ENCODE data around the gene MAP3K1. TPM values are rescaled to one million over a fixed set of nuclear protein-coding genes. Genes with fewer than 3 reads are reported as not detected.
"Not testable (repeated sequence)": the region's sequence is repeated elsewhere in the genome, so short reads cannot be mapped to it uniquely, and the experiment has no call there.

MAP3K1 gene
- total and polyA plus RNA-seq, 2 donors: 18.6 to 22.2 TPM

DNA sequence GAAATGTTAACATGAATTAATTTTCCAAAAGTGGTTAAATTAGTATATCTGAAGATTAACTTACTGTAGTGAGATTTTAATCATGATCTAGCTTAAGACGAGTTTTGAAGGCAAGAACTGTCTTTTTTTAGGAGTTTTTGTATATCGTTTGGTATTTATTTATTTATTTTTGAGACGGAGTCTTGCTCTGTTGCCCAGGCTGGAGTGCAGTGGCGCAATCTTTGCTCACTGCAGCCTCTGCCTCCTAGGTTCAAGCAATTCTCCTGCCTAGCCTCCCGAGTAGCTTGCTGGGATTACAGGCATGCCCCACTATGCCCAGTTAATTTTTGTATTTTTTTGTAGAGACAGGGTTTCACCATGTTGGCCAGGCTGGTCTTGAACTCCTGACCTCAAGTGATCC lies 6.5 kb downstream of the MAP3K1 start:
- H3K4me1 ChIP-seq (ENCODE audit: control insufficient read depth in 2 of 2, insufficient read depth in 2 of 2, low read length in 2 of 2): peaks cover 2 to 16% of the 10 kb centered on the region in 2 donors
- WGBS: 97% methylated on average over 5 of the region's 5 CpGs
- DNase-seq (ENCODE audit: low read depth in 6 of 9, low spot score in 9 of 9): not testable (repeated sequence)

DNA sequence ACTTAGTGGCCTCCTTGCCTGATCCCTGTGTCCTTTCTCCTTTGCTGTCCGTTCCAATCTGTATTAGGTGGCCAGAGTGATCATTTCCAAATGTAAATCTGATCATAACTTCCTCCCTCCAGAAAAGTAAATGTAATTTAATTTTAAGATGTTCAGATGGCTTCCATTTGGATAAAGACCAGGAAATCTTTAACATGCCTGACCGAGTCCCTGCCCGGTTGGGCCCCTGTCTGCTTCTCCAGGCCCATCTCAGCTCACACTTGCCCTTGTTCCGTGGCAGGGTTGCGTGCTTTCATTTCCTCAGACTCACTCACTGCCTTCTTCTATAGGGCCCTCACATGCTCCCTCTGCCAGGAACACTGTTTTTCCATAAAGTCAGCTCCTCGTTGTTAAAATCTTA lies 7.6 kb downstream of the MAP3K1 start:
- Histone ChIP-seq H3K4me1 (ENCODE audit: control insufficient read depth in 2 of 2, insufficient read depth in 2 of 2, low read length in 2 of 2) (peaks cover 6 to 21% of the 10 kb centered on the region in 2 donors), H3K36me3 (ENCODE audit: control insufficient read depth in 2 of 2, insufficient read depth in 2 of 2, low read length in 1 of 2) (no peaks in the 10 kb centered on the region), H3K4me3 (ENCODE audit: low read length in 2 of 2) (no peak overlapping the region), H3K27me3 (ENCODE audit: control insufficient read depth in 2 of 2, insufficient read depth in 1 of 2, low read length in 1 of 2) (no peaks in the 10 kb centered on the region), H3K9me3 (ENCODE audit: control insufficient read depth in 2 of 2, insufficient read depth in 1 of 2, low read length in 1 of 2) (no peaks in the 10 kb centered on the region), H3K27ac (ENCODE audit: low read depth in 1 of 2, low read length in 1 of 2) (no peak overlapping the region)
- 91% methylated on average over 6 of the region's 6 CpGs for WGBS
- DNase-seq (ENCODE audit: low read depth in 6 of 9, low spot score in 9 of 9): no peak

More for the DNA sequence above, 6.5 kb downstream of the MAP3K1 start:
- H3K36me3 ChIP-seq (ENCODE audit: control insufficient read depth in 2 of 2, insufficient read depth in 2 of 2, low read length in 1 of 2); H3K27me3 ChIP-seq (ENCODE audit: control insufficient read depth in 2 of 2, insufficient read depth in 1 of 2, low read length in 1 of 2); H3K4me3 ChIP-seq (ENCODE audit: low read length in 2 of 2); H3K9me3 ChIP-seq (ENCODE audit: control insufficient read depth in 2 of 2, insufficient read depth in 1 of 2, low read length in 1 of 2); H3K27ac ChIP-seq (ENCODE audit: low read depth in 1 of 2, low read length in 1 of 2): not testable (repeated sequence)

DNA sequence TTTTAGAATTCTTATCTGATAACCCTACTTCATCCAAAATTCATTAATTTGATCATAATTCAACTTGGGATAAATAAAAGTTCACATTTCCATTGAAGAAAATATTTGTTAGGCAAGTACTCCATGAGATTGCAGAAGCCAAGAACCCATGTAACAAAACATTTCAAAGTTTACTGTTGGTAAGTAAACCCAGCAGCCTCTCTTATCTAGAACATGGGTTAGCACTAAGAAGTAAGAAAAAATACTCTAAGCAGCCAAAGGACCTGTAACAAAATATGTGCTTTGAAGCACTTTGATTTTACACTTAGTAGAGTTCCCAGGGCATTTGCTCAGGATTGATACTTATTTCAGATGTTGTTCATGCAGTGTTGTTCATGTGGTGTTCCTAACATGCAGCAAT lies 8.7 kb downstream of the MAP3K1 start:
- no peak for DNase-seq (ENCODE audit: low read depth in 6 of 9, low spot score in 9 of 9)
- Histone ChIP-seq H3K4me3 (ENCODE audit: low read length in 2 of 2) (no peak overlapping the region), H3K36me3 (ENCODE audit: control insufficient read depth in 2 of 2, insufficient read depth in 2 of 2, low read length in 1 of 2) (no peaks in the 10 kb centered on the region), H3K27me3 (ENCODE audit: control insufficient read depth in 2 of 2, insufficient read depth in 1 of 2, low read length in 1 of 2) (no peaks in the 10 kb centered on the region), H3K27ac (ENCODE audit: low read depth in 1 of 2, low read length in 1 of 2) (no peak overlapping the region), H3K4me1 (ENCODE audit: control insufficient read depth in 2 of 2, insufficient read depth in 2 of 2, low read length in 2 of 2) (peaks cover 6 to 22% of the 10 kb centered on the region in 2 donors), H3K9me3 (ENCODE audit: control insufficient read depth in 2 of 2, insufficient read depth in 1 of 2, low read length in 1 of 2) (no peaks in the 10 kb centered on the region)

DNA sequence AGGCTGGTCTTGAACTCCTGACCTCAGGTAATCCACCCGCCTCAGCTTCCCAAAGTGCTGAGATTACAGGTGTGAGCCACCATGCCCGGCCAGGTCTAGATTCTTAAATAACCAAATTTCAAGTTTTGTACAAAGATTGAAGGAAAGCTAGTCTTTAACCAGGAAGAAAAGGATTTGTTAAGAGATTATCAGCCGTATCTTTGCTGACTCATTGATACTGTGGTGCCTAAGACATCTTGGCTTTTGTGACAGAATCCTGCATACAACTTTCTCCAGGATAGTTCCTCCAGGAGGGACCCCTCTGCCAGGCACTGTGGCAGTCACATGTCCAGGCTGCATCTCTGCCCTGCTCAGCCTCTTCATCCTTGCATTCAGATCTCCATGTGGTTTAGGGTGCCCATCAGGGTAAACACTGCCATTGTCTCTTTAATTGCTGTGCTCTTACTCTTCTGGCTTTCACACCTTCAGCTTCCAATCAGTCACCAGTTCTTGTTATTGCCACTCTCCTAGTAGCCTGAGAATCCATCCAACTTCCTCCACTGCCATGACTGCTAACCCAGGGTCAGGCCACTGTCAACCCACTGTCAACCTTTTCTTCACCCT lies 10.0 kb downstream of the MAP3K1 start:
- Histone ChIP-seq H3K4me1 (ENCODE audit: control insufficient read depth in 2 of 2, insufficient read depth in 2 of 2, low read length in 2 of 2) (peaks cover 6 to 28% of the 10 kb centered on the region in 2 donors), H3K4me3 (ENCODE audit: low read length in 2 of 2) (no peak overlapping the region), H3K9me3 (ENCODE audit: control insufficient read depth in 2 of 2, insufficient read depth in 1 of 2, low read length in 1 of 2) (no peaks in the 10 kb centered on the region), H3K27ac (ENCODE audit: low read depth in 1 of 2, low read length in 1 of 2) (no peak overlapping the region), H3K27me3 (ENCODE audit: control insufficient read depth in 2 of 2, insufficient read depth in 1 of 2, low read length in 1 of 2) (no peaks in the 10 kb centered on the region), H3K36me3 (ENCODE audit: control insufficient read depth in 2 of 2, insufficient read depth in 2 of 2, low read length in 1 of 2) (no peaks in the 10 kb centered on the region)
- no peak for DNase-seq (ENCODE audit: low read depth in 6 of 9, low spot score in 9 of 9)
- 95% methylated on average over 3 of the region's 3 CpGs for WGBS

DNA sequence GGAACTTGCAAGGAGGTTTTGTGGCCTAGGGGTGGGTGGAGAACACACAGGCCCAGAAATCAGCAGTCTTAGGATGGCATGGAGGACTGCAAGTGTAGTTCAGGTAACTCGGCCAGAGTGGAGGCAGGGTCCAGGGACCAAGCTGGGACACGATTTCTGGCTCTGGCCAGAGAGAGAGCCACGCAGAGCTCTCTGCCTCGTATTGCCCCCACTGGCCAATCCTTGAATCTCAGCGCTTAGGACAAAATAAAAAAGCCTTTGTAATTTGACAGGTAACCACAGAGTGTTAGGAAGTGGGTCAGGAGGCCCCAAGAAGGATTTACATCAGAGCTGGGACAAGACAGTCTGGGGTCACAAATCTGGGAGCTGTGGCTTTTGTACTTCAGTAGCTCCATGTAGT lies 11.7 kb downstream of the MAP3K1 start:
- Histone ChIP-seq H3K27ac (ENCODE audit: low read depth in 1 of 2, low read length in 1 of 2) (no peak overlapping the region), H3K9me3 (ENCODE audit: control insufficient read depth in 2 of 2, insufficient read depth in 1 of 2, low read length in 1 of 2) (no peaks in the 10 kb centered on the region), H3K36me3 (ENCODE audit: control insufficient read depth in 2 of 2, insufficient read depth in 2 of 2, low read length in 1 of 2) (no peaks in the 10 kb centered on the region), H3K4me1 (ENCODE audit: control insufficient read depth in 2 of 2, insufficient read depth in 2 of 2, low read length in 2 of 2) (peaks cover 6 to 28% of the 10 kb centered on the region in 2 donors), H3K27me3 (ENCODE audit: control insufficient read depth in 2 of 2, insufficient read depth in 1 of 2, low read length in 1 of 2) (no peaks in the 10 kb centered on the region), H3K4me3 (ENCODE audit: low read length in 2 of 2) (no peak overlapping the region)
- no peak for DNase-seq (ENCODE audit: low read depth in 6 of 9, low spot score in 9 of 9)
- WGBS: 54% methylated on average over 5 of the region's 5 CpGs

DNA sequence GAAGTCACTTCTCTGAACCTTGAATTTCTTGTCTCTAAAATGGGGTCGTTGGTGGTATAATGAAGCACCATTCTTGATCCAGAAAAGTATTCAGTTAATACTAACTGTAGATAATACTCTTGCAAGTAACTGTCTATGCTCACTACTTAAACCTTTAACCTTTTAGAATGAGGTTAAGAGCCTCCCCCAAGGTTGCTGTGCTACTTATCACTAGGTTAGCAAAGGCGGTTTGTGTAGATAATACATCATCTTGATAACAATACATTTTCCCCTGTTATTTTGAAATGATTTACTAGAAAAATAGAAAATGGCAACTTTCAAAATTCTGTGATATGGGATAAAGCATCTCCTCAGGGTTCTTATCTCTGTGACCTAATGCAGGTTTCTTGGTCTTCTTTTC lies 12.6 kb downstream of the MAP3K1 start:
- no peak overlapping the region for H3K4me3 ChIP-seq (ENCODE audit: low read length in 2 of 2)
- H3K27me3 ChIP-seq (ENCODE audit: control insufficient read depth in 2 of 2, insufficient read depth in 1 of 2, low read length in 1 of 2): no peaks in the 10 kb centered on the region
- no peak overlapping the region for H3K27ac ChIP-seq (ENCODE audit: low read depth in 1 of 2, low read length in 1 of 2)
- WGBS: over 99% methylated on average over 2 of the region's 2 CpGs
- H3K36me3 ChIP-seq (ENCODE audit: control insufficient read depth in 2 of 2, insufficient read depth in 2 of 2, low read length in 1 of 2): no peaks in the 10 kb centered on the region
- DNase-seq (ENCODE audit: low read depth in 6 of 9, low spot score in 9 of 9): no peak
- peaks cover 6 to 24% of the 10 kb centered on the region in 2 donors for H3K4me1 ChIP-seq (ENCODE audit: control insufficient read depth in 2 of 2, insufficient read depth in 2 of 2, low read length in 2 of 2)
- H3K9me3 ChIP-seq (ENCODE audit: control insufficient read depth in 2 of 2, insufficient read depth in 1 of 2, low read length in 1 of 2): no peaks in the 10 kb centered on the region

DNA sequence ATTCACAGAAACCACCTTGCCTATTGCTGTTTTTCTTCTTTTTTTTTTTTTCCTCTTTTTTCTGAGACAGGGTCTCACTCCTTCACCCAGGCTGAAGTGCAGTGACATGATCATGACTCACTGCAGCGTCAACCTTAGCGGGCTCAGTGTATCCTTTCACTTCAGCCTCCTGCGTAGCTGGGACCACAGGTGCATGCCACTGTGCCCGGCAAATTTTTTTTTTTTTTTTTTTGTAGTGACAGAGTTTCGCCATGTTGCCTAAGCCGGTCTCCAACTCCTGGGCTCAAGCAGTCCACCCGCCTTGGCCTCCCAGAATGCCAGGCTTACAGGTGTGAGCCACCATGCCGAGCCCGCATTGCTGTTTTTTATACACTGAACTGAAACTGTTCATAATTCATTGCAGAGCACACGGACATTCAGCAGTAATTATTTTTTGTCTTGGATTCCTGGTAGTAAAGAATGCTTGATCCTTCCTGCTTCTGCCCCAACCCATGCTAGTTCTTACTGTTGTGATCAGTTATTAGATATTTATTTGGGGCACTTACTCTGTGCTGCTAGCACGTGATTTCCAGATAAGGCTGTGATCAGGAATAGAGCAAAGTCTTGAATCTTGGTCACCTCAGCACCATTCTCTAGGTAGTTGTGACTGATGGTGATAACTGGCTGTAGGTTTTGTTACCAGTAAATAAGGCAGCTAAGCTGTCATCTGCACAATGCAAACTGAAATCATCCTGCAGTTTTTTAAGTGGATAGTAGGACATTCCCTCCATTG lies 14.0 kb downstream of the MAP3K1 start:
- peaks cover 4 to 26% of the 10 kb centered on the region in 2 donors for H3K4me1 ChIP-seq (ENCODE audit: control insufficient read depth in 2 of 2, insufficient read depth in 2 of 2, low read length in 2 of 2)
- 93% methylated on average over 11 of the region's 11 CpGs for WGBS

DNA sequence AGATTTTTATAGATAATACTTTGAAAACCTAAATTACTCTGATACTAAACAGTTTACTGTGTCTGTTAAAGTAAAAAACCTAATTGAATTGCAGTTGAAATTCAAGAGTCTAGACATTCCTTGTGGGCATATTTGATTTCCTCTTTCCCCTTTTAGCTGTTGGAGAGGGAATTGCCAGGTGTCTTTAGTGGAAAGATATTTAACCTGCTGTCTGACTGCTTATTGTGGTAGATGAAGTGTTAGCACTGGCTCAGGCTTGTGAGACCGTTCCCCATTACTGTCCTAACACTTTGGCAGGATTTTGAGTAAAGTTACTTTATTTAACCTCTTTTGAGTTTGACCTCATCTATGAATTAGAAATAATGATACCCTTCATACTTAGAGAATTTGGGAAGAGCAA lies 16.4 kb downstream of the MAP3K1 start:
- no peaks in the 10 kb centered on the region for H3K27me3 ChIP-seq (ENCODE audit: control insufficient read depth in 2 of 2, insufficient read depth in 1 of 2, low read length in 1 of 2)
- no peaks in the 10 kb centered on the region for H3K36me3 ChIP-seq (ENCODE audit: control insufficient read depth in 2 of 2, insufficient read depth in 2 of 2, low read length in 1 of 2)
- no peaks in the 10 kb centered on the region for H3K9me3 ChIP-seq (ENCODE audit: control insufficient read depth in 2 of 2, insufficient read depth in 1 of 2, low read length in 1 of 2)
- no peak overlapping the region for H3K4me3 ChIP-seq (ENCODE audit: low read length in 2 of 2)
- no peak overlapping the region for H3K27ac ChIP-seq (ENCODE audit: low read depth in 1 of 2, low read length in 1 of 2)
- 40% methylated on average over 1 of the region's 1 CpG for WGBS
- DNase-seq (ENCODE audit: low read depth in 6 of 9, low spot score in 9 of 9): no peak
- peaks cover 4 to 28% of the 10 kb centered on the region in 2 donors for H3K4me1 ChIP-seq (ENCODE audit: control insufficient read depth in 2 of 2, insufficient read depth in 2 of 2, low read length in 2 of 2)

More for the DNA sequence above, 14.0 kb downstream of the MAP3K1 start:
- H3K4me3 ChIP-seq (ENCODE audit: low read length in 2 of 2): no peak overlapping the region
- H3K27ac ChIP-seq (ENCODE audit: low read depth in 1 of 2, low read length in 1 of 2): no peak overlapping the region
- no peaks in the 10 kb centered on the region for H3K9me3 ChIP-seq (ENCODE audit: control insufficient read depth in 2 of 2, insufficient read depth in 1 of 2, low read length in 1 of 2)
- no peaks in the 10 kb centered on the region for H3K27me3 ChIP-seq (ENCODE audit: control insufficient read depth in 2 of 2, insufficient read depth in 1 of 2, low read length in 1 of 2)
- no peak for DNase-seq (ENCODE audit: low read depth in 6 of 9, low spot score in 9 of 9)
- H3K36me3 ChIP-seq (ENCODE audit: control insufficient read depth in 2 of 2, insufficient read depth in 2 of 2, low read length in 1 of 2): no peaks in the 10 kb centered on the region

DNA sequence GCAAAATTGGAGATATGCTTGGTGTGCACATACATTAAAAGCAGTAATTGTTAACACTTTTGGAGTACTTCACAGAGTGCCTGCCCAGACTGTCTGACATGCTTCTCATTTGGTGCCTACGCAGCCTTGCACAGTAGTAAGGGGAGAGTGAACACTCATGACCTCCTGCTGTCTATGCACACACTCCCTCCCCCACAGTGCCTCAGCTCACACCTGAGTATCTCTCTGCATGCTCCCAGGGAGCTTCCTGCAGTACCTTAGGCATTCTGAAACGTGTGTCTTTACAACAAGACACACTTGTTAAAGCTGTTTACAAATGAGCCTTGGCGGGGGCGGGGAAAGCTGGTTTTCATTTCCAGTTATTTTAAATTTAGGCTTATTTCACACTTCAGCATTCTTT lies 18.0 kb downstream of the MAP3K1 start:
- 82% methylated on average over 4 of the region's 4 CpGs for WGBS

More for the DNA sequence above, 18.0 kb downstream of the MAP3K1 start:
- Histone ChIP-seq H3K36me3 (ENCODE audit: control insufficient read depth in 2 of 2, insufficient read depth in 2 of 2, low read length in 1 of 2) (no peaks in the 10 kb centered on the region), H3K27me3 (ENCODE audit: control insufficient read depth in 2 of 2, insufficient read depth in 1 of 2, low read length in 1 of 2) (no peaks in the 10 kb centered on the region), H3K9me3 (ENCODE audit: control insufficient read depth in 2 of 2, insufficient read depth in 1 of 2, low read length in 1 of 2) (no peaks in the 10 kb centered on the region), H3K27ac (ENCODE audit: low read depth in 1 of 2, low read length in 1 of 2) (no peak overlapping the region), H3K4me1 (ENCODE audit: control insufficient read depth in 2 of 2, insufficient read depth in 2 of 2, low read length in 2 of 2) (peaks cover 0 to 23% of the 10 kb centered on the region in 2 donors), H3K4me3 (ENCODE audit: low read length in 2 of 2) (no peak overlapping the region)
- DNase-seq (ENCODE audit: low read depth in 6 of 9, low spot score in 9 of 9): peak in 1 of 9 donors; percentile 49

Data from thymus (tissue), 11 donors.